ENCODE results near the gene IAH1. TPM values are rescaled to one million over a fixed set of nuclear protein-coding genes. Genes with fewer than 3 reads are reported as not detected.

The IAH1 gene
- polyA plus RNA-seq, 2 of the 4 experiments (the other 2 are of a cell fraction) = 75.4 to 163 TPM

DNA sequence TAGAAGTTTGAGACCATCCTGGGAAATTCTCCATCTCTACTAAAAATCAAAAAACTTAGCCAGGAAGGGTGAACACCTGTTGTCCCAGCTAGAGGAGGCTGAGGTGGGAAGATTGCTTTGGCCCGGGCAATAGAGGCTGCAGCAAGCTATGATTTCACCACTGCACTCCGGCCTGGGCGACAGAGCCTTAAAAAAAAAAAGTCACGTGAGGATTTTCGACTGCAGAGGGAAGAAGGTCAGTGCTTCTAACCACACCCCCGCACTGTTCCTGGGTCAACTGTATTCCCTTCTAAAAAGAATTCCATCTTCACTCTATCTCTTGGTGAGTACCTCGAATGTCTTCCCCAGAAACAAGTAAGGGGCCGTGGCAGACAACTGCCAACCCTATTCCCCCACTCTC lies 49.9 kb downstream of the IAH1 start:
- no peak overlapping the region for H3K4me2 ChIP-seq
- DNase-seq (ENCODE audit: low read depth in 1 of 2, low spot score in 1 of 2) = no peak
- peaks cover 11% of the 10 kb centered on the region for H3K4me1 ChIP-seq
- TF ChIP-seq FOSL2 (IDR thresholded peaks at IDR 0.05) = no peak
- no peak for TF ChIP-seq FOSL2 (CRISPR knock-in tag; IDR thresholded peaks at IDR 0.05)
- no peak for TF ChIP-seq SMC3 (IDR thresholded peaks at IDR 0.05)
- no peak for TF ChIP-seq RCOR1 (IDR thresholded peaks at IDR 0.05; ENCODE audit: low read depth, low read length)
- no peak for TF ChIP-seq EP300 (IDR thresholded peaks at IDR 0.05)
- no peak for TF ChIP-seq JUN (IDR thresholded peaks at IDR 0.05)
- no peak for TF ChIP-seq HDAC2 (IDR thresholded peaks at IDR 0.05)
- no peak for TF ChIP-seq KDM5A (IDR thresholded peaks at IDR 0.05)
- TF ChIP-seq TFCP2L1 (CRISPR knock-in tag; IDR thresholded peaks at IDR 0.05) = no peak
- TF ChIP-seq GATA3 (IDR thresholded peaks at IDR 0.05; ENCODE audit: borderline replicate concordance) = no peak
- TF ChIP-seq TP53 (CRISPR knock-in tag; IDR thresholded peaks at IDR 0.05) = no peak
- TF ChIP-seq, protein P1, sequence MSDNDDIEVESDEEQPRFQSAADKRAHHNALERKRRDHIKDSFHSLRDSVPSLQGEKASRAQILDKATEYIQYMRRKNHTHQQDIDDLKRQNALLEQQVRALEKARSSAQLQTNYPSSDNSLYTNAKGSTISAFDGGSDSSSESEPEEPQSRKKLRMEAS (IDR thresholded peaks at IDR 0.05) = no peak
- TF ChIP-seq RFX5 (IDR thresholded peaks at IDR 0.05) = no peak
- TF ChIP-seq, protein P2, sequence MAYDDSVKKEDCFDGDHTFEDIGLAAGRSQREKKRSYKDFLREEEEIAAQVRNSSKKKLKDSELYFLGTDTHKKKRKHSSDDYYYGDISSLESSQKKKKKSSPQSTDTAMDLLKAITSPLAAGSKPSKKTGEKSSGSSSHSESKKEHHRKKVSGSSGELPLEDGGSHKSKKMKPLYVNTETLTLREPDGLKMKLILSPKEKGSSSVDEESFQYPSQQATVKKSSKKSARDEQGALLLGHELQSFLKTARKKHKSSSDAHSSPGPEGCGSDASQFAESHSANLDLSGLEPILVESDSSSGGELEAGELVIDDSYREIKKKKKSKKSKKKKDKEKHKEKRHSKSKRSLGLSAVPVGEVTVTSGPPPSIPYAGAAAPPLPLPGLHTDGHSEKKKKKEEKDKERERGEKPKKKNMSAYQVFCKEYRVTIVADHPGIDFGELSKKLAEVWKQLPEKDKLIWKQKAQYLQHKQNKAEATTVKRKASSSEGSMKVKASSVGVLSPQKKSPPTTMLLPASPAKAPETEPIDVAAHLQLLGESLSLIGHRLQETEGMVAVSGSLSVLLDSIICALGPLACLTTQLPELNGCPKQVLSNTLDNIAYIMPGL (CRISPR knock-in tag; IDR thresholded peaks at IDR 0.05; ENCODE audit: borderline replicate concordance) = no peak
- no peak for TF ChIP-seq RARB (CRISPR knock-in tag; IDR thresholded peaks at IDR 0.05)
- TF ChIP-seq, protein P3, sequence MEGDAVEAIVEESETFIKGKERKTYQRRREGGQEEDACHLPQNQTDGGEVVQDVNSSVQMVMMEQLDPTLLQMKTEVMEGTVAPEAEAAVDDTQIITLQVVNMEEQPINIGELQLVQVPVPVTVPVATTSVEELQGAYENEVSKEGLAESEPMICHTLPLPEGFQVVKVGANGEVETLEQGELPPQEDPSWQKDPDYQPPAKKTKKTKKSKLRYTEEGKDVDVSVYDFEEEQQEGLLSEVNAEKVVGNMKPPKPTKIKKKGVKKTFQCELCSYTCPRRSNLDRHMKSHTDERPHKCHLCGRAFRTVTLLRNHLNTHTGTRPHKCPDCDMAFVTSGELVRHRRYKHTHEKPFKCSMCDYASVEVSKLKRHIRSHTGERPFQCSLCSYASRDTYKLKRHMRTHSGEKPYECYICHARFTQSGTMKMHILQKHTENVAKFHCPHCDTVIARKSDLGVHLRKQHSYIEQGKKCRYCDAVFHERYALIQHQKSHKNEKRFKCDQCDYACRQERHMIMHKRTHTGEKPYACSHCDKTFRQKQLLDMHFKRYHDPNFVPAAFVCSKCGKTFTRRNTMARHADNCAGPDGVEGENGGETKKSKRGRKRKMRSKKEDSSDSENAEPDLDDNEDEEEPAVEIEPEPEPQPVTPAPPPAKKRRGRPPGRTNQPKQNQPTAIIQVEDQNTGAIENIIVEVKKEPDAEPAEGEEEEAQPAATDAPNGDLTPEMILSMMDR (IDR thresholded peaks at IDR 0.05) = no peak
- TF ChIP-seq, protein P4, sequence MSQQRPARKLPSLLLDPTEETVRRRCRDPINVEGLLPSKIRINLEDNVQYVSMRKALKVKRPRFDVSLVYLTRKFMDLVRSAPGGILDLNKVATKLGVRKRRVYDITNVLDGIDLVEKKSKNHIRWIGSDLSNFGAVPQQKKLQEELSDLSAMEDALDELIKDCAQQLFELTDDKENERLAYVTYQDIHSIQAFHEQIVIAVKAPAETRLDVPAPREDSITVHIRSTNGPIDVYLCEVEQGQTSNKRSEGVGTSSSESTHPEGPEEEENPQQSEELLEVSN (IDR thresholded peaks at IDR 0.05; ENCODE audit: borderline replicate concordance, low read depth) = no peak
- TF ChIP-seq, protein P5, sequence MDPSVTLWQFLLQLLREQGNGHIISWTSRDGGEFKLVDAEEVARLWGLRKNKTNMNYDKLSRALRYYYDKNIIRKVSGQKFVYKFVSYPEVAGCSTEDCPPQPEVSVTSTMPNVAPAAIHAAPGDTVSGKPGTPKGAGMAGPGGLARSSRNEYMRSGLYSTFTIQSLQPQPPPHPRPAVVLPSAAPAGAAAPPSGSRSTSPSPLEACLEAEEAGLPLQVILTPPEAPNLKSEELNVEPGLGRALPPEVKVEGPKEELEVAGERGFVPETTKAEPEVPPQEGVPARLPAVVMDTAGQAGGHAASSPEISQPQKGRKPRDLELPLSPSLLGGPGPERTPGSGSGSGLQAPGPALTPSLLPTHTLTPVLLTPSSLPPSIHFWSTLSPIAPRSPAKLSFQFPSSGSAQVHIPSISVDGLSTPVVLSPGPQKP (IDR thresholded peaks at IDR 0.05; ENCODE audit: low read depth, low read length) = no peak
- TF ChIP-seq NR3C1 (IDR thresholded peaks at IDR 0.05) = no peak
- no peak for TF ChIP-seq ZSCAN20 (CRISPR knock-in tag; IDR thresholded peaks at IDR 0.05)
- TF ChIP-seq, protein P6, sequence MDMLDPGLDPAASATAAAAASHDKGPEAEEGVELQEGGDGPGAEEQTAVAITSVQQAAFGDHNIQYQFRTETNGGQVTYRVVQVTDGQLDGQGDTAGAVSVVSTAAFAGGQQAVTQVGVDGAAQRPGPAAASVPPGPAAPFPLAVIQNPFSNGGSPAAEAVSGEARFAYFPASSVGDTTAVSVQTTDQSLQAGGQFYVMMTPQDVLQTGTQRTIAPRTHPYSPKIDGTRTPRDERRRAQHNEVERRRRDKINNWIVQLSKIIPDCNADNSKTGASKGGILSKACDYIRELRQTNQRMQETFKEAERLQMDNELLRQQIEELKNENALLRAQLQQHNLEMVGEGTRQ (IDR thresholded peaks at IDR 0.05) = no peak
- ATAC-seq = no peak
- CTCF ChIA-PET = interaction anchor here (1.4 kb wide), 1 partner anchor 23 kb away, joined by 3 read pairs; no protein-coding TSS in a partner anchor
- H3K27ac ChIP-seq = no peak overlapping the region
- FAIRE-seq = no peak
- H3K4me3 ChIP-seq = no peak overlapping the region
- H3K9me3 ChIP-seq = no peaks in the 10 kb centered on the region
- WGBS (ENCODE audit: missing lambda C conversion rate) = 92% methylated on average over 8 of the region's 8 CpGs
- POLR2A ChIA-PET = no interaction called here

DNA sequence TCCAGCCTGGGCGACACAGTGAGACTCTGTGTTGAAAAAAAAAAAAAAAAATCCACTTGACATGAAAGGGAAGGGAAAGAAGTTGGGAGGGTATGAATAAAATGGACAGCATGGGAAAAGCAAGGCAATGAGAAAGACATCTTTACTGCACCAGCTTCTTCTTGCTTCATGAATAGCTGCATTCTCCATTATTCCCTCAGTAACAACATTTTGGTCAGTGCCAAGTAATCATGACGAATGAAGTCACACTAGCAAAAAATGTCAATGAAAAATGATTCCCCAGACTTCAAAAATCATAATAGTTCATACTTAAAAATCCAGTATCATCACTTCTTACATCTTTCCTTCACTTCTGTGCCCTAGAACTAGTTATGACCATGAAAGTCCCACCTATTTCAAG lies 50.9 kb downstream of the IAH1 start:
- no peak overlapping the region for H3K4me3 ChIP-seq
- FAIRE-seq (peak; percentile 88), DNase-seq (ENCODE audit: low read depth in 1 of 2, low spot score in 1 of 2) (no peak), ATAC-seq (no peak)
- ChIA-PET CTCF (interaction anchor here (0.6 to 1.4 kb wide), 2 partner anchors 24 to 547 kb away, joined by 3 to 5 read pairs; no protein-coding TSS in a partner anchor), POLR2A (interaction anchor here (0.7 kb wide), 1 partner anchor 54 kb away, joined by 5 read pairs; no protein-coding TSS in a partner anchor)
- no peak overlapping the region for H3K4me2 ChIP-seq
- H3K4me1 ChIP-seq = peaks cover 11% of the 10 kb centered on the region
- H3K9me3 ChIP-seq = no peaks in the 10 kb centered on the region
- WGBS (ENCODE audit: missing lambda C conversion rate) = 87% methylated on average over 2 of the region's 2 CpGs
- H3K27ac ChIP-seq = no peak overlapping the region
- TF ChIP-seq NPAS2 (CRISPR knock-in tag; IDR thresholded peaks at IDR 0.05; ENCODE audit: borderline replicate concordance) (no peak), ZC3H11A (IDR thresholded peaks at IDR 0.05) (no peak), CEBPB (IDR thresholded peaks at IDR 0.05) (no peak), HOXA7 (CRISPR knock-in tag; IDR thresholded peaks at IDR 0.05) (no peak), PHF8 (IDR thresholded peaks at IDR 0.05; ENCODE audit: borderline replicate concordance, low read depth) (no peak), RFX5 (IDR thresholded peaks at IDR 0.05) (no peak), HDAC2 (IDR thresholded peaks at IDR 0.05) (no peak), HEYL (CRISPR knock-in tag; IDR thresholded peaks at IDR 0.05) (no peak), POLR2A (IDR thresholded peaks at IDR 0.05; ENCODE audit: low read length) (no peak), BHLHE40 (IDR thresholded peaks at IDR 0.05; ENCODE audit: low read depth, low read length) (no peak), RCOR1 (IDR thresholded peaks at IDR 0.05; ENCODE audit: low read depth, low read length) (no peak), GATA3 (IDR thresholded peaks at IDR 0.05; ENCODE audit: borderline replicate concordance) (no peak)
- TF ChIP-seq, protein P1 (IDR thresholded peaks at IDR 0.05) = no peak
